Measurements from ENCODE around the gene SEC22A. TPM values are rescaled to one million over a fixed set of nuclear protein-coding genes. Genes with fewer than 3 reads are reported as not detected.

SEC22A gene
- total RNA-seq, 1 donor = 41.9 TPM

DNA sequence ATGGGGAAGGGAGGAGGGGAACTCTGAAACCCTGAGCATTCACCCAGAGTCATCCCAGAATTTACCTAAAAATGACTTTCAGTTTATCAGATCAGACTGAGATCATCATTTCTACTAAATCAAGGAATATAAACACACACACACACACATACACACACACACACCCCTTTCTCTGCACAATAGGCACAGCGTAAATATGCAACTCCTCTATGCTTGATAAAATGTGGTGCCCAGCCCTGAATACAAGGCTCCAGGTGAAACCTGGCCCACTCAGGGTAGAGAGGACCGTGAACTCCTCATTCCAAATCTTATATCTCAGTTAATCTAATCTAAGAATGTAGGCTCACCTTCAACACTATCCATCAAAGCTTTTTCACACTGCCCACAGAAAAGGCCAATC lies 31.8 kb upstream of the SEC22A start:
- no peak for DNase-seq (ENCODE audit: low read depth)
- no peak overlapping the region for H3K4me3 ChIP-seq (ENCODE audit: low read depth, low read length)
- TF ChIP-seq CTCF (IDR thresholded peaks at IDR 0.05; ENCODE audit: insufficient read depth, low read depth, low read length) = no peak

GRCh38 chr3:123180791-123181190 lies 21.0 kb upstream of the SEC22A start:
- no peak for TF ChIP-seq CTCF (IDR thresholded peaks at IDR 0.05; ENCODE audit: insufficient read depth, low read depth, low read length)
- no peak overlapping the region for H3K4me3 ChIP-seq (ENCODE audit: low read depth, low read length)
- DNase-seq (ENCODE audit: low read depth) = no peak

DNA sequence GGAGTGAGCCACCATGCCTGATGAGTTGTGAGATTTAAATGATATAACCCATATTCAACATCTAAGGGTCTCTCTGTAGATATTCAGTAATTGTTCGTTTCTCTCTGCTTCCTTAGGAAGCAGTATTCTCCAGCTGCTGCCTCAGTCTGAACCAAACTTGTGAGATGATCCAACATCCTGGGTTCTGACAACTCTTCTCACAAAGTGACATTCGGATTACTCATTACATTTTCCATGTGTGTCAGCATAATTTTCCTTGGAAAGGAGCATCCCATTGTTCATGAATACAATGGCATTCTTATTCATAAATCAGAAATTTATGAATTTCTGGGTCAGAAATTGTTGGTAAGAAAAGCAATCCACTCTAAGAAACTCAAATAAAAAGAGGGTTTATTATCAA lies 15.0 kb upstream of the SEC22A start:
- no peak for DNase-seq (ENCODE audit: low read depth)
- H3K4me3 ChIP-seq (ENCODE audit: low read depth, low read length) = no peak overlapping the region
- TF ChIP-seq CTCF (IDR thresholded peaks at IDR 0.05; ENCODE audit: insufficient read depth, low read depth, low read length) = no peak

DNA sequence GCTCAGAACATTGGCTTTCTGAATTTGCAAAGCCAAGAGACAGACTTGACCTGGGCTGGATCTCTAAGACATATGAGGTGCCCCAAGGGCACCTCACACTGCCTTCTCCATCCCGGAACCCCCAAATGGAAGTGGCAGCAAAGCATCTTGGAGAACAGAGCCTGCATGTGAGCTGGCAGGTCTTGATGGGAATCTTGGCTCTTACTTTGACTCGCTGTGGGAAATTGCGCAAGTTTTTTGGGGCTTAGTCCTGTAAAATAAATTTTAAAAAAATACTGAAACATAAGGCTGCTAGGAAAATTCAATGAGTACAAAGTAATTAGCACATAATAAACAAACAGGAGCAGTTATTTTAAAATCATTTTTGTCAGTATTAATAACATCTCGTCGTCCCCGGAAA lies 13.7 kb upstream of the SEC22A start:
- no peak for TF ChIP-seq CTCF (IDR thresholded peaks at IDR 0.05; ENCODE audit: insufficient read depth, low read depth, low read length)
- H3K4me3 ChIP-seq (ENCODE audit: low read depth, low read length) = no peak overlapping the region
- DNase-seq (ENCODE audit: low read depth) = no peak

DNA sequence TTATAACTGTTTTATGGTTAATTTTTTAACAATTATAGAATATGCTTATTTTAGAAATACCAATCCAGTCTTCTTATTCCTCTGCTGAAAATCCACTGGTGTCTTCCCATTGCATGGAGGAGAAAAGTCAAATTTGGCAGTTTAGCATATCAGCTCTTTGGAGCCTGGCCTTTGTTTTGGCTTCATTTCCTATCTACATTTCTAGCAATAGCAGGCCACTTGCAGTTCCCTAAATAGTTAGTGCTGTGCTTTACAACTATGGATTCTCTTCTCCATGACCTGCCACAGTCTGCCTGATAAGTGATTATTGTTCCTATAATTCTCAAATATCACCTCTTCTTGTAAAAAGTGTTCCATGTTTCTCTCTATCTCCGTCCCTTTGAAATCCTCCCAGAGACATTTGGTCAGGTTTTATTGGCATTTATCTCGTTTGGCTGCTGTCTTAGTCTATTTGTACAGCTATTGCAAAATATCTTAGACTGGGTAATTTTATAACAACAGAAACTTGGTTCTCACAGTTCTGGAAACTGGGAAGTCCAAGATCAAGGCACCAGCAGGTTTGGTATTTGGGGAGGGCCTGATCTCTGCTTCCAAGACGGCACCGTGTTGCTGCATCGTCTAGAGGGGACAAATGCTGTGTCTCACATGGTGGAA lies 8.2 kb upstream of the SEC22A start:
- no peak for TF ChIP-seq CTCF (IDR thresholded peaks at IDR 0.05; ENCODE audit: insufficient read depth, low read depth, low read length)
- H3K4me3 ChIP-seq (ENCODE audit: low read depth, low read length) = no peak overlapping the region
- DNase-seq (ENCODE audit: low read depth) = no peak

DNA sequence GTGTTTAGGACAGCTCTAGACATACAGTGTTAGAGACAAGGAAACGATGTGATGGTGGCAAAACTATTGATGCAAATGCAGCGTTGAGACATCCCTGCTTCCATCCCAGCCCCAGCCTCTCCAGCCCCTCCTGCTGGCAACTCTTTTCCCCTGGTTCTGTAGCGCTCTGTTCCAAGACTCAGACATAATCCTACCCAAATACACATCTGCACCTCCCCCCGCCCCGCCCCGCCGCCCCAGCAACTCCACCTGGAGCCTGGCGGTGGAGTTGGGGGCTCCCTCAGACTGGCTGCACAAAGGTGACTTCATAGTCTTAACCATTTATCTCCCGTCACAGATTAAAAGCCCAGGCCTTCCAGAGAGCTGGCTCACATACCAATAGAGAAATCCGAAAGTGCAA lies 7.2 kb upstream of the SEC22A start:
- no peak overlapping the region for H3K4me3 ChIP-seq (ENCODE audit: low read depth, low read length)
- DNase-seq (ENCODE audit: low read depth) = peak; percentile 19
- peak; percentile 61 for TF ChIP-seq CTCF (IDR thresholded peaks at IDR 0.05; ENCODE audit: insufficient read depth, low read depth, low read length)

DNA sequence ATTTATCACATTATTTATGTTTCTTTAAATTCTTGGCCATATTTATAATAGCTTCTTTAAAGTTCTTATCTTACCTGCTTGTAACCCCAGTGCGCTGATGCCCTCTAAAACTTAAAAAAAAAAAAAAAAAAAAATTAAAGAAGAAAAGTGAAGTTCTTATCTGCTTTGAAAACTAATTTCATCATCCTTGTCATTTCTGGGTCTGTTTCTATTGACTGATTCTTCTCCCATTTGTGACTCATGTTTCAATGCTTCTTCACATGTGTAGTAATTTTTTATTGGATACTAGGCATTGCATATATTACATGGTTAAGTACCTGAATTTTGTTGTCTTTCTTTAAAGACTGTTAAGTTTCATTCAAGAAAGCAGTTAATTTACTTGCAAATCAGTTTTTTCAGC lies 3.4 kb upstream of the SEC22A start:
- DNase-seq (ENCODE audit: low read depth) = no peak
- no peak for TF ChIP-seq CTCF (IDR thresholded peaks at IDR 0.05; ENCODE audit: insufficient read depth, low read depth, low read length)
- H3K4me3 ChIP-seq (ENCODE audit: low read depth, low read length) = no peak overlapping the region
